H1 (cell line): Measurements from ENCODE around the gene STT3B. TPM values are rescaled to one million over a fixed set of nuclear protein-coding genes. Genes with fewer than 3 reads are reported as not detected.

Experiments
- CTCF ChIA-PET: fragments of 300-600 bp; sonication (Branson Sonifier 250); formaldehyde crosslinking; loops from one replicate; lab custom pipeline; 2021; ENCODE audit not compliant: partially characterized antibody; lab: Charles Lee
- POLR2A ChIA-PET: fragments of 300-600 bp; sonication (Branson Sonifier 250); formaldehyde crosslinking; loops from one replicate; lab custom pipeline; 2021; ENCODE audit warnings: inconsistent platforms; ENCODE audit not compliant: partially characterized antibody; lab: Charles Lee
- DNase-seq, 2 experiments: peaks; one replicate each; pipeline versions ENCODE4 v3.0.0 to v3.0.0-alpha.2; 2010 to 2022; ENCODE audit warnings: low spot score in 2 of 2, low read depth in 1 of 2, mixed read lengths in 1 of 2
- FAIRE-seq: peaks from 2 replicates; lab custom pipeline; 2011; peaks lifted over from hg19 to GRCh38; lab: Jason Lieb, UNC
- H2AFZ ChIP-seq: 2 replicates; pipeline ENCODE4 v1.8.1; 2012; ENCODE audit warnings: low read length, inconsistent platforms
- H2AK5ac ChIP-seq: 2 replicates; pipeline ENCODE4 v1.6.1; 2013; ENCODE audit warnings: low read depth, low read length
- H2BK120ac ChIP-seq: replicated peaks from 2 replicates; pipeline ENCODE3; 2013; ENCODE audit warnings: low read depth, low read length, inconsistent platforms
- H2BK12ac ChIP-seq: 2 replicates; pipeline ENCODE4 v1.6.1; 2013; ENCODE audit warnings: low read depth, low read length
- H2BK15ac ChIP-seq: 2 replicates; pipeline ENCODE4 v1.6.1; 2013; ENCODE audit warnings: low read length
- H2BK20ac ChIP-seq: 2 replicates; pipeline ENCODE4 v1.6.1; 2013; ENCODE audit warnings: low read length
- H2BK5ac ChIP-seq: 2 replicates; pipeline ENCODE4 v1.6.1; 2013; ENCODE audit warnings: low read depth, low read length
- H3K14ac ChIP-seq: 2 replicates; pipeline ENCODE4 v1.6.1; 2013; ENCODE audit warnings: inconsistent platforms; ENCODE audit not compliant: insufficient read length
- H3K18ac ChIP-seq: 2 replicates; pipeline ENCODE4 v1.6.1; 2013; ENCODE audit warnings: low read length; ENCODE audit errors: extremely low read depth
- H3K23ac ChIP-seq: 2 replicates; pipeline ENCODE4 v1.6.1; 2013; ENCODE audit warnings: inconsistent platforms; ENCODE audit not compliant: insufficient read length
- H3K23me2 ChIP-seq: 2 replicates; pipeline ENCODE4 v1.6.1; 2013; ENCODE audit warnings: low read depth, low read length
- H3K27ac ChIP-seq: 2 replicates; pipeline ENCODE4 v1.6.1; 2011; ENCODE audit warnings: low read depth, low read length, inconsistent platforms
- H3K27me3 ChIP-seq, 4 experiments: replicated peaks in 1 of 4; 1 replicate in 1 of 4; 2 replicates in 3 of 4; pipeline versions ENCODE4 v1.6.1 to v1.8.1; 2011 to 2013; ENCODE audit warnings: low read length in 3 of 4, mild to moderate bottlenecking in 3 of 4, inconsistent platforms in 2 of 4, mixed read lengths in 2 of 4, moderate library complexity in 1 of 4; ENCODE audit not compliant: control insufficient read depth in 3 of 4, insufficient read depth in 3 of 4; ENCODE audit errors: extremely low read depth in 1 of 4
- H3K36me3 ChIP-seq, 4 experiments: 2 replicates each; pipeline versions ENCODE4 v1.6.1 to v1.8.1; 2011 to 2013; ENCODE audit warnings: mild to moderate bottlenecking in 4 of 4, low read length in 3 of 4, moderate library complexity in 2 of 4, control low read depth in 1 of 4, inconsistent platforms in 1 of 4; ENCODE audit not compliant: insufficient read depth in 4 of 4, control insufficient read depth in 2 of 4
- H3K4ac ChIP-seq: replicated peaks from 2 replicates; pipeline ENCODE3; 2013; ENCODE audit warnings: low read length, low read depth, mixed read lengths, inconsistent platforms; ENCODE audit not compliant: insufficient read length
- H3K4me1 ChIP-seq, 4 experiments: replicated peaks in 1 of 4; 1 replicate in 1 of 4; 2 replicates in 3 of 4; pipeline versions ENCODE4 v1.6.1 to v1.8.1; 2011 to 2013; ENCODE audit warnings: low read length in 3 of 4, inconsistent platforms in 2 of 4, mixed read lengths in 1 of 4; ENCODE audit not compliant: insufficient read depth in 4 of 4, control insufficient read depth in 3 of 4
- H3K4me2 ChIP-seq, 2 experiments: 2 replicates each; pipeline versions ENCODE4 v1.6.1 to v1.8.1; 2011 to 2013; ENCODE audit warnings: low read depth in 2 of 2, low read length in 2 of 2, control low read depth in 1 of 2, inconsistent platforms in 1 of 2, mild to moderate bottlenecking in 1 of 2; ENCODE audit not compliant: insufficient read depth in 1 of 2
- H3K4me3 ChIP-seq, 4 experiments: fragments of 200-600, 300-600 bp in 1 of 4; sonication (generic), shearing (Covaris generic), sonication (Bioruptor Twin) in 1 of 4; 2 replicates each; pipeline versions ENCODE4 v1.5.1 to v1.8.1; 2011 to 2016; ENCODE audit warnings: low read length in 4 of 4, low read depth in 3 of 4, control low read depth in 2 of 4, inconsistent platforms in 2 of 4, mild to moderate bottlenecking in 2 of 4, mixed read lengths in 1 of 4, moderate library complexity in 1 of 4; ENCODE audit not compliant: insufficient read depth in 2 of 4; ENCODE audit errors: extremely low read depth in 1 of 4
- H3K56ac ChIP-seq: replicated peaks from 2 replicates; pipeline ENCODE3; 2013; ENCODE audit warnings: low read depth, mild to moderate bottlenecking, mixed read lengths, low read length, inconsistent platforms; ENCODE audit not compliant: insufficient read length
- H3K79me1 ChIP-seq: 2 replicates; pipeline ENCODE4 v1.6.1; 2013; ENCODE audit warnings: low read depth, low read length, control low read depth
- H3K79me2 ChIP-seq, 2 experiments: 2 replicates each; pipeline versions ENCODE4 v1.6.1 to v1.8.1; 2012 to 2013; ENCODE audit warnings: low read length in 2 of 2, mild to moderate bottlenecking in 2 of 2, inconsistent platforms in 1 of 2; ENCODE audit not compliant: insufficient read depth in 2 of 2, control insufficient read depth in 1 of 2
- H3K9ac ChIP-seq, 4 experiments: replicated peaks in 1 of 4; 1 replicate in 1 of 4; 2 replicates in 3 of 4; pipeline versions ENCODE4 v1.6.1 to v1.8.1; 2011 to 2013; ENCODE audit warnings: low read depth in 3 of 4, low read length in 3 of 4, control low read depth in 2 of 4, mild to moderate bottlenecking in 2 of 4, moderate library complexity in 2 of 4, inconsistent platforms in 1 of 4; ENCODE audit errors: extremely low read depth in 1 of 4
- H3K9me3 ChIP-seq, 2 experiments: 2 replicates each; pipeline versions ENCODE4 v1.6.1 to v1.8.1; 2012 to 2013; ENCODE audit warnings: mild to moderate bottlenecking in 2 of 2, moderate library complexity in 2 of 2, control low read depth in 1 of 2, inconsistent platforms in 1 of 2, low read depth in 1 of 2, low read length in 1 of 2, mixed read lengths in 1 of 2; ENCODE audit not compliant: insufficient read depth in 2 of 2
- H4K20me1 ChIP-seq, 2 experiments: replicated peaks in 1 of 2; 2 replicates each; pipeline versions ENCODE3 to v1.8.1; 2011 to 2013; ENCODE audit warnings: inconsistent platforms in 2 of 2, low read length in 2 of 2, mild to moderate bottlenecking in 1 of 2; ENCODE audit not compliant: insufficient read depth in 2 of 2, control insufficient read depth in 1 of 2
- H4K5ac ChIP-seq: 2 replicates; pipeline ENCODE4 v1.6.1; 2013; ENCODE audit warnings: low read length, low read depth, mixed read lengths, inconsistent platforms; ENCODE audit not compliant: insufficient read length
- H4K8ac ChIP-seq: 2 replicates; pipeline ENCODE4 v1.8.0; 2013; ENCODE audit warnings: mild to moderate bottlenecking, moderate library complexity, low read length, inconsistent platforms; ENCODE audit not compliant: insufficient read depth; ENCODE audit errors: extremely low read depth
- H4K91ac ChIP-seq: replicated peaks from 2 replicates; pipeline ENCODE3; 2013; ENCODE audit warnings: low read length, mixed read lengths, inconsistent platforms; ENCODE audit not compliant: insufficient read length
- BCL11A ChIP-seq, 2 experiments: IDR thresholded peaks; one replicate each; pipeline ENCODE4 v1.6.1; 2011; ENCODE audit warnings: low read depth in 2 of 2, low read length in 2 of 2, mild to moderate bottlenecking in 2 of 2
- CTBP2 ChIP-seq: IDR thresholded peaks from 2 replicates; pipeline ENCODE4 v1.7.0; 2011; ENCODE audit warnings: borderline replicate concordance, mild to moderate bottlenecking, moderate library complexity, mixed read lengths, low read length; ENCODE audit not compliant: insufficient read depth, insufficient read length
- WGBS, 2 experiments: shearing (Covaris generic) in 1 of 2; methylation state at CpG; one replicate each; pipeline versions ENCODE4 v1.1.6 to v1.1.7; 2013 to 2015; ENCODE audit warnings: low lambda C conversion rate in 2 of 2, mixed read lengths in 2 of 2, inconsistent platforms in 1 of 2, low coverage in 1 of 2, missing lambda C conversion rate in 1 of 2; ENCODE audit not compliant: insufficient replicate concordance in 2 of 2, insufficient coverage in 1 of 2, insufficient read length in 1 of 2; ENCODE audit errors: extremely low coverage in 1 of 2, missing lambda C conversion rate in 1 of 2; 5-methylcytosine and 5-hydroxymethylcytosine counted together
- polyA plus RNA-seq, 7 experiments: library from polyadenylated mRNA; depleted of rRNA in 3 of 7; stranded (reverse) in 5 of 7; unstranded in 2 of 7; fragments of >200 nt in 5 of 7; fragments of 200-250 nt in 2 of 7; gene quantifications; 1 replicate in 5 of 7; 2 replicates in 1 of 7; 4 replicates in 1 of 7; pipeline versions ENCODE4 v1.2.1 to v1.2.3, GENCODE V29; 2011 to 2013; ENCODE audit warnings: missing spikeins in 2 of 7, mixed read lengths in 2 of 7
- total RNA-seq: library from RNA; stranded (reverse); fragmentation: NEBNext Ultra II Directional; extraction: Animal tissue kit (Norgen Biotek cat#: 25700); gene quantifications from 2 replicates; pipeline ENCODE4 v1.2.1, GENCODE V29; 2021

STT3B gene
- total and polyA plus RNA-seq, 2 of the 8 experiments (the other 6 are each of a cell fraction or from before 2014, with no cell fraction given) = 43.5 to 134 TPM

DNA sequence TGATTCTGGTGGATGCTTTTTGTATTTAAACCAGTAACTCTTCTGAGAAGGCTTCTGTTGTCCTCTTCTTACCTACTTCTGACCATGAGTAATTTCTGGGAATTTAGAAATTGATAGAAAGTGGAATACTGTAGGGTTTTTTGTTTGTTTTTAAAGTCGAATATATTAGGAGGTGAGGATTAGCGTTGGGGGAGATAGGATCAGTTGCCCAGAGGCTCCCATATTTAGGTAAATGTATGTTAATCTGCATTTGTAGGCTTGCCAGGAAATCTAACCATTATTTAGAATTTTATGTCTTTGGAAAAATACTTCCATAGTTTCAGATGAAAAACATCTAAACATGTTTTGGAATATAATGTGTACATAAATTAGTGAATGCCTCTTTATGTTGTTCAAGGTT lies 6.1 kb downstream of the STT3B start:
- no peak overlapping the region for H2BK12ac ChIP-seq
- H3K27me3 ChIP-seq = no peaks in the 10 kb centered on the region
- no peaks in the 10 kb centered on the region for H3K79me1 ChIP-seq
- no peak overlapping the region for H2BK120ac ChIP-seq
- H4K5ac ChIP-seq = no peak overlapping the region
- H4K91ac ChIP-seq = no peak overlapping the region
- ChIA-PET POLR2A (interaction anchor here (2.2 kb wide), 1 partner anchor 9 kb away, joined by 4 read pairs; no protein-coding TSS in a partner anchor), CTCF (no interaction called here)
- H3K9ac ChIP-seq = no peak overlapping the region
- H3K18ac ChIP-seq = no peak overlapping the region
- H3K9me3 ChIP-seq = no peaks in the 10 kb centered on the region
- H3K79me2 ChIP-seq = peaks cover 18 to 100% of the 10 kb centered on the region in 2 experiments
- no peak overlapping the region for H3K14ac ChIP-seq
- no peak overlapping the region for H2BK5ac ChIP-seq
- no peak for DNase-seq
- H2AFZ ChIP-seq = no peak overlapping the region
- no peak overlapping the region for H4K8ac ChIP-seq
- H3K4me1 ChIP-seq = peaks cover 0 to 10% (median 3%) of the 10 kb centered on the region in 4 experiments; a peak in 1 of 7 replicates
- no peak overlapping the region for H3K4ac ChIP-seq
- H3K27ac ChIP-seq = no peak overlapping the region
- WGBS, 2 experiments = 68 to 100% methylated on average over 2 of the region's 2 CpGs
- H3K23ac ChIP-seq = no peak overlapping the region
- no peaks in the 10 kb centered on the region for H3K23me2 ChIP-seq
- no peak overlapping the region for H3K4me2 ChIP-seq
- TF ChIP-seq BCL11A (IDR thresholded peaks at IDR 0.05; ENCODE audit: low read depth in 2 of 2, low read length in 2 of 2) (no peak), CTBP2 (no peak)
- TF ChIP-seq, all 59 proteins: peak for 0
- Histone ChIP-seq H2AK5ac (no peak overlapping the region), H2BK20ac (no peak overlapping the region), H3K36me3 (no peaks in the 10 kb centered on the region), H3K4me3 (no peak overlapping the region), H4K20me1 (peaks cover 2 to 26% of the 10 kb centered on the region in 2 experiments), H2BK15ac (no peak overlapping the region), H3K56ac (no peak overlapping the region)
- FAIRE-seq = no peak
